Progenitor cell of endocrine pancreas (in vitro differentiated cells): ENCODE measurements around the gene EXOC6B. TPM values are rescaled to one million over a fixed set of nuclear protein-coding genes. Genes with fewer than 3 reads are reported as not detected.

ENCODE experiments used
- DNase-seq: peaks from one replicate; pipeline ENCODE4 v3.0.0; 2021; ENCODE audit warnings: low spot score; ENCODE audit not compliant: unreplicated experiment
- H3K27ac Mint-ChIP-seq: 2 replicates; pipeline ENCODE4 v1.8.0; 2021; ENCODE audit warnings: mild to moderate bottlenecking, moderate library complexity, mixed read lengths
- H3K27me3 Mint-ChIP-seq: 2 replicates; pipeline ENCODE4 v1.8.0; 2021; ENCODE audit warnings: mixed read lengths
- H3K36me3 Mint-ChIP-seq: 2 replicates; pipeline ENCODE4 v1.8.0; 2022; ENCODE audit warnings: mixed read lengths; ENCODE audit not compliant: insufficient read depth
- H3K4me1 Mint-ChIP-seq: 2 replicates; pipeline ENCODE4 v1.8.0; 2021; ENCODE audit warnings: low read depth, mixed read lengths
- H3K4me3 Mint-ChIP-seq: 2 replicates; pipeline ENCODE4 v1.8.0; 2021; ENCODE audit warnings: low read depth, mild to moderate bottlenecking, moderate library complexity, mixed read lengths
- H3K9me3 Mint-ChIP-seq: 2 replicates; pipeline ENCODE4 v1.8.0; 2021; ENCODE audit warnings: low read depth, mixed read lengths
- CTCF ChIP-seq: fragments of 200-600 bp; sonication (generic); IDR thresholded peaks from one replicate; pipeline ENCODE4 v1.5.0; 2021; ENCODE audit warnings: antibody characterized with exemption, mild to moderate bottlenecking; ENCODE audit not compliant: unreplicated experiment
- total RNA-seq: library from RNA; stranded (reverse); gene quantifications from 2 replicates; pipeline ENCODE4 v1.2.1, GENCODE V29; 2021

EXOC6B gene
- total RNA-seq, 1 donor from 2014 or later = 71.9 TPM

GRCh38 chr2:72173640-72174321, 652.1 kb downstream of the EXOC6B start:
- peaks cover 15% of the 10 kb centered on the region for H3K36me3 Mint-ChIP-seq
- peaks cover 4% of the 10 kb centered on the region for H3K4me1 Mint-ChIP-seq
- no peaks in the 10 kb centered on the region for H3K27me3 Mint-ChIP-seq
- H3K27ac Mint-ChIP-seq = peak overlapping the region; percentile 85
- no peak for TF ChIP-seq CTCF
- no peaks in the 10 kb centered on the region for H3K9me3 Mint-ChIP-seq
- DNase-seq = no peak
- H3K4me3 Mint-ChIP-seq = no peak overlapping the region

- Mint-ChIP-seq H3K36me3 (peaks cover 10% of the 10 kb centered on the region), H3K9me3 (no peaks in the 10 kb centered on the region), H3K4me1 (peaks cover 4% of the 10 kb centered on the region), H3K4me3 (no peak overlapping the region), H3K27ac (no peak overlapping the region), H3K27me3 (no peaks in the 10 kb centered on the region)
- TF ChIP-seq CTCF = no peak
- no peak for DNase-seq
Measured at GRCh38 chr2:72172478-72172877, 653.4 kb downstream of the EXOC6B start.

- H3K4me3 Mint-ChIP-seq = no peak overlapping the region
- no peak for TF ChIP-seq CTCF
- H3K27me3 Mint-ChIP-seq = no peaks in the 10 kb centered on the region
- H3K27ac Mint-ChIP-seq = no peak overlapping the region
- H3K9me3 Mint-ChIP-seq = no peaks in the 10 kb centered on the region
- no peak for DNase-seq
- peaks cover 1% of the 10 kb centered on the region for H3K4me1 Mint-ChIP-seq
- peaks cover 3% of the 10 kb centered on the region for H3K36me3 Mint-ChIP-seq
Measured at GRCh38 chr2:72166279-72166678, 659.6 kb downstream of the EXOC6B start.

- H3K27ac Mint-ChIP-seq = no peak overlapping the region
- no peaks in the 10 kb centered on the region for H3K27me3 Mint-ChIP-seq
- DNase-seq = no peak
- H3K4me1 Mint-ChIP-seq = peaks cover 1% of the 10 kb centered on the region
- H3K4me3 Mint-ChIP-seq = no peak overlapping the region
- H3K36me3 Mint-ChIP-seq = peaks cover 2% of the 10 kb centered on the region
- no peak for TF ChIP-seq CTCF
- no peaks in the 10 kb centered on the region for H3K9me3 Mint-ChIP-seq
Measured at GRCh38 chr2:72165792-72166191, 660.0 kb downstream of the EXOC6B start.

GRCh38 chr2:72162574-72162973, 663.3 kb downstream of the EXOC6B start:
- Mint-ChIP-seq H3K4me1 (peaks cover 1% of the 10 kb centered on the region), H3K4me3 (no peak overlapping the region), H3K36me3 (no peaks in the 10 kb centered on the region), H3K27ac (no peak overlapping the region), H3K27me3 (no peaks in the 10 kb centered on the region), H3K9me3 (no peaks in the 10 kb centered on the region)
- DNase-seq = no peak
- TF ChIP-seq CTCF = no peak
